KG1 (cell line): ENCODE results near the gene DNAI2.

Source experiments
- DNase-seq: peaks from one replicate; lab custom pipeline; 2025; lab: John Stamatoyannopoulos, UW

Gene DNAI2

GRCh38 chr17:74361230-74362068 lies 87.4 kb downstream of the DNAI2 start, which contains the start of gene BTBD17:
Gene BTBD17, minus strand, starts transcription at chr17:74361868. Its CDS starts 49 bp downstream, at chr17:74361819.
- DNase-seq, result no peak

- DNase-seq, result no peak
These were observed 88.0 kb downstream of the DNAI2 start for GRCh38 chr17:74362069-74362405.

GRCh38 chr17:74362810-74363498 lies 88.9 kb downstream of the DNAI2 start:
- no peak for DNase-seq
